T-cell (primary cell): ENCODE measurements around the gene CABLES2. TPM values are rescaled to one million over a fixed set of nuclear protein-coding genes. Genes with fewer than 3 reads are reported as not detected.

Experiments
- ATAC-seq, 4 experiments: fragments of 200-7000 bp in 3 of 4; fragments of 150-1000 bp in 1 of 4; cut with Tn5 transposase; replicated peaks in 1 of 4; 1 replicate in 3 of 4; 2 replicates in 1 of 4; pipeline ENCODE4 v1.10.0; 2021; ENCODE audit warnings: moderate library complexity in 3 of 4, mild to moderate bottlenecking in 2 of 4, moderate number of reproducible peaks in 1 of 4
- CTCF ChIA-PET, 2 donors: fragments of 300-600 bp; sonication (Branson Sonifier 250); formaldehyde crosslinking; loops; one replicate each; lab custom pipeline; 2022; ENCODE audit warnings: antibody characterized with exemption in 2 of 2; lab: Charles Lee
- POLR2A ChIA-PET, 2 donors: fragments of 300-600 bp; sonication (Branson Sonifier 250); formaldehyde crosslinking; loops; one replicate each; lab custom pipeline; 2022; ENCODE audit warnings: antibody characterized with exemption in 2 of 2; lab: Charles Lee
- DNase-seq, 35 experiments: peaks; one replicate each; pipeline versions ENCODE4 v3.0.0 to v3.0.0-alpha.2; 2013 to 2023
- H3K27ac ChIP-seq: one replicate; pipeline ENCODE4 v1.5.1; 2013; ENCODE audit warnings: low read length
- H3K27me3 ChIP-seq, 2 experiments: replicated peaks in 1 of 2; 1 replicate in 1 of 2; 2 replicates in 1 of 2; pipeline versions ENCODE4 v1.6.1 to v1.7.0; 2013; ENCODE audit warnings: low read length in 1 of 2, mixed read lengths in 1 of 2; ENCODE audit not compliant: control insufficient read depth in 2 of 2, insufficient read depth in 2 of 2; ENCODE audit errors: extremely low read depth in 1 of 2
- H3K36me3 ChIP-seq, 2 donors: 1 replicate in 1 of 2; 2 replicates in 1 of 2; pipeline versions ENCODE4 v1.6.1 to v1.7.0; 2013; ENCODE audit warnings: low read length in 1 of 2; ENCODE audit not compliant: control insufficient read depth in 2 of 2, insufficient read depth in 1 of 2; ENCODE audit errors: extremely low read depth in 1 of 2
- H3K4me1 ChIP-seq, 2 experiments: 1 replicate in 1 of 2; 2 replicates in 1 of 2; pipeline versions ENCODE4 v1.6.1 to v1.7.0; 2013; ENCODE audit warnings: low read length in 2 of 2, mixed read lengths in 1 of 2; ENCODE audit not compliant: insufficient read depth in 2 of 2, control insufficient read depth in 1 of 2; ENCODE audit errors: extremely low read depth in 1 of 2
- H3K4me3 ChIP-seq, 2 donors: 1 replicate in 1 of 2; 2 replicates in 1 of 2; pipeline versions ENCODE4 v1.5.1 to v1.7.0; 2013; ENCODE audit warnings: mild to moderate bottlenecking in 2 of 2, low read length in 1 of 2, moderate library complexity in 1 of 2; ENCODE audit not compliant: control insufficient read depth in 1 of 2; ENCODE audit errors: extremely low read depth in 1 of 2
- H3K9me3 ChIP-seq: 2 replicates; pipeline ENCODE4 v1.7.0; 2013
- H3K27ac Mint-ChIP-seq, 2 donors: one replicate each; pipeline ENCODE4 v1.8.0; 2020 to 2021; ENCODE audit warnings: mild to moderate bottlenecking in 2 of 2, mixed read lengths in 2 of 2
- H3K27me3 Mint-ChIP-seq, 2 donors: one replicate each; pipeline ENCODE4 v1.8.0; 2021 to 2022; ENCODE audit warnings: mixed read lengths in 2 of 2
- H3K36me3 Mint-ChIP-seq: one replicate; pipeline ENCODE4 v1.8.0; 2021; ENCODE audit warnings: mixed read lengths
- H3K4me1 Mint-ChIP-seq, 3 donors: one replicate each; pipeline ENCODE4 v1.8.0; 2020 to 2022; ENCODE audit warnings: mixed read lengths in 3 of 3, mild to moderate bottlenecking in 1 of 3
- H3K4me3 Mint-ChIP-seq, 3 donors: one replicate each; pipeline ENCODE4 v1.8.0; 2020 to 2022; ENCODE audit warnings: mild to moderate bottlenecking in 3 of 3, mixed read lengths in 3 of 3, moderate library complexity in 3 of 3
- H3K9me3 Mint-ChIP-seq, 3 donors: one replicate each; pipeline ENCODE4 v1.8.0; 2020 to 2022; ENCODE audit warnings: mixed read lengths in 3 of 3
- WGBS: methylation state at CpG from one replicate; pipeline ENCODE4 v1.1.5; 2013; ENCODE audit warnings: missing lambda C conversion rate; ENCODE audit not compliant: insufficient coverage; 5-methylcytosine and 5-hydroxymethylcytosine counted together
- total RNA-seq, 35 experiments: library from RNA in 6 of 35; stranded (reverse) in 6 of 35; fragments of 120-200 nt in 1 of 35; gene quantifications; one replicate each; pipeline versions ENCODE4 v1.2.1 to v1.2.4 and lab custom pipeline; 2013 to 2026

The CABLES2 gene
- total RNA-seq, 5 donors from 2014 or later (not counting 1 experiment from before 2014, with no cell fraction given) = 4.3 to 6.8 (median 5.6) TPM

DNA sequence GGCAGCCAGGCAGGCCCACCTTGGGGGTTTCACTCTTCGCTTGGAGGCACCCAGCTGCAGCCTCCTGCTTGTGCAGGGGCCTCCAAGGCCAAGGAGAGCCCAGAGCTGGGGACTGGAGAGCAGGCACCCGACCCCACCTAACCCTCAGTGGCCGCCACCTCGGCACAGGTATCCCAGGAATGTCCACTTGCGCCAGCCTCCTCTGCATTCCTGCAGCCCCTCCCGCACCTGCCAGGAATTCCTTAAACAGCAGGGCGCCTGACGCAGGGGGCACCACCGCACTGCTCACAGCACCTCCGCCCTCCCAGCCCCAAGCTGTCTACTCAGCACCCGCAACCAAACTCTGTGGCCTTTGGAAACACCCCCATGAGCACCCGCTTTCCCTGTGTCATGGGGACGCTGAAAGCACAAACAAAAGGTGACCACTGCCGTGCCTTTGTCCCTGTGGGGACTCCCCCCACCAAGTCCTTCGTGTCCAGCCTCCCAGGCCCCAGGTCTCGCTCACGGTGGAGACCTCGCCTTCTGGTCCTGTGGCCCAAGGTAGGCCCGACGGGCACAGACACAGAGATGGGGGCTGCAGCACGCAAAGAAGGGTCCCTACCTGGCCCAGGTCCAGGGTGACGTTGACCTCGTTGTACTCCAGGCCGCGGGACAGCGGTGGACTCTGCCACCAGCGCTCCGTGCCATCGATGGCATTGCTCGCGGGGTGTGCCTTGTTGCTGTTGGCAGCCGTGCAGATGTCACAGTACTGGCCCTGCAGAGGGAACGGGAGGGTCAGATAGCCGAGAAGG lies 45.1 kb downstream of the CABLES2 start:
- H3K4me3 ChIP-seq = no peak overlapping the region
- Mint-ChIP-seq H3K9me3 (no peaks in the 10 kb centered on the region), H3K4me1 (no peaks in the 10 kb centered on the region), H3K27ac (no peak overlapping the region), H3K4me3 (no peak overlapping the region), H3K36me3 (no peaks in the 10 kb centered on the region), H3K27me3 (peaks cover 16 to 27% of the 10 kb centered on the region in 2 donors)
- ATAC-seq (no peak), DNase-seq (no peak)
- ChIA-PET POLR2A (no interaction called here), CTCF (no interaction called here)
- no peaks in the 10 kb centered on the region for H3K36me3 ChIP-seq
- peaks cover 0 to 11% of the 10 kb centered on the region in 2 experiments for H3K4me1 ChIP-seq
- no peaks in the 10 kb centered on the region for H3K9me3 ChIP-seq
- H3K27ac ChIP-seq = no peak overlapping the region
- 89% methylated on average over 33 of the region's 34 CpGs for WGBS
- H3K27me3 ChIP-seq = peaks cover 6 to 80% of the 10 kb centered on the region in 2 experiments

- 80% methylated on average over 23 of the region's 25 CpGs for WGBS
- CTCF ChIA-PET = no interaction called here
- no peak for DNase-seq
These were observed 46.0 kb downstream of the CABLES2 start for GRCh38 chr20:62360854-62361798.

GRCh38 chr20:62359491-62360121 lies 47.5 kb downstream of the CABLES2 start:
- no peak for ATAC-seq
- DNase-seq = no peak
- Mint-ChIP-seq H3K4me3 (no peak overlapping the region), H3K27ac (no peak overlapping the region), H3K9me3 (no peaks in the 10 kb centered on the region), H3K36me3 (no peaks in the 10 kb centered on the region), H3K27me3 (peaks cover 5 to 20% of the 10 kb centered on the region in 2 donors), H3K4me1 (no peaks in the 10 kb centered on the region)
- Histone ChIP-seq H3K27me3 (peaks cover 0 to 81% of the 10 kb centered on the region in 2 experiments), H3K27ac (no peak overlapping the region), H3K36me3 (no peaks in the 10 kb centered on the region), H3K9me3 (no peaks in the 10 kb centered on the region), H3K4me3 (no peak overlapping the region), H3K4me1 (no peaks in the 10 kb centered on the region)
- CTCF ChIA-PET = no interaction called here
- 85% methylated on average over 14 of the region's 25 CpGs for WGBS
- POLR2A ChIA-PET = no interaction called here

More at GRCh38 chr20:62360854-62361798, 46.0 kb downstream of the CABLES2 start:
- H3K27ac ChIP-seq = no peak overlapping the region
- H3K36me3 Mint-ChIP-seq = no peaks in the 10 kb centered on the region
- no peaks in the 10 kb centered on the region for H3K9me3 ChIP-seq
- no peaks in the 10 kb centered on the region for H3K4me1 Mint-ChIP-seq
- no peaks in the 10 kb centered on the region for H3K36me3 ChIP-seq
- peaks cover 6 to 82% of the 10 kb centered on the region in 2 experiments for H3K27me3 ChIP-seq
- no peak overlapping the region for H3K27ac Mint-ChIP-seq
- POLR2A ChIA-PET = no interaction called here
- H3K4me3 ChIP-seq = no peak overlapping the region
- H3K4me3 Mint-ChIP-seq = no peak overlapping the region
- peaks cover 0 to 4% of the 10 kb centered on the region in 2 experiments for H3K4me1 ChIP-seq
- no peaks in the 10 kb centered on the region for H3K9me3 Mint-ChIP-seq
- ATAC-seq = no peak
- H3K27me3 Mint-ChIP-seq = peaks cover 16 to 28% of the 10 kb centered on the region in 2 donors

DNA sequence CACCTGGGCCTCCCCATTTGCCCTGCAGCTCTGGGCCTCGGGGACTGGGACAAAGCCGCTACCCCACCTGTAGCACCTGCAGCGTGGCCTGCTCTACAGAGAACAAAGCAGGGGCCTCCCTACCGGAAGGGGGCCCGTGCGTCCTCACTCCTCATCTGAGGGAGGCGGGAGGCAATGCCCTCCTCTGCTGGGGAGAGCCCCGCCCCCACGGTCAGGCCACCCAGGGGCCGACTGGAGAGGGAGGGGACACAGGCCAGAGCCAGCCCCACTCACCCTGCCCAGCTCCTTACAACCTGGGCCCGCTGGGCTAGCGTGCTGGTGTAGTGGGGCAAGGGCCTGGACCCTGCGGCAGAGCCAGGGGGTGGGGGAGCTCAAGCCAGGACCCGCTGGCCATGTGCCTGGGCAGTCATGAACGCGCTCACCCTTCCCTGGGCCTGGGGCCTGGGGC lies 48.0 kb downstream of the CABLES2 start:
- Histone ChIP-seq H3K9me3 (no peaks in the 10 kb centered on the region), H3K4me1 (no peaks in the 10 kb centered on the region), H3K4me3 (no peak overlapping the region), H3K27me3 (peaks cover 0 to 80% of the 10 kb centered on the region in 2 experiments), H3K36me3 (no peaks in the 10 kb centered on the region), H3K27ac (no peak overlapping the region)
- no peaks in the 10 kb centered on the region for H3K4me1 Mint-ChIP-seq
- no peak overlapping the region for H3K4me3 Mint-ChIP-seq
- H3K9me3 Mint-ChIP-seq = no peaks in the 10 kb centered on the region
- ChIA-PET CTCF (no interaction called here), POLR2A (no interaction called here)
- peaks cover 4 to 17% of the 10 kb centered on the region in 2 donors for H3K27me3 Mint-ChIP-seq
- 84% methylated on average over 8 of the region's 16 CpGs for WGBS
- no peaks in the 10 kb centered on the region for H3K36me3 Mint-ChIP-seq
- H3K27ac Mint-ChIP-seq = no peak overlapping the region
- ATAC-seq = no peak
- DNase-seq = no peak

DNA sequence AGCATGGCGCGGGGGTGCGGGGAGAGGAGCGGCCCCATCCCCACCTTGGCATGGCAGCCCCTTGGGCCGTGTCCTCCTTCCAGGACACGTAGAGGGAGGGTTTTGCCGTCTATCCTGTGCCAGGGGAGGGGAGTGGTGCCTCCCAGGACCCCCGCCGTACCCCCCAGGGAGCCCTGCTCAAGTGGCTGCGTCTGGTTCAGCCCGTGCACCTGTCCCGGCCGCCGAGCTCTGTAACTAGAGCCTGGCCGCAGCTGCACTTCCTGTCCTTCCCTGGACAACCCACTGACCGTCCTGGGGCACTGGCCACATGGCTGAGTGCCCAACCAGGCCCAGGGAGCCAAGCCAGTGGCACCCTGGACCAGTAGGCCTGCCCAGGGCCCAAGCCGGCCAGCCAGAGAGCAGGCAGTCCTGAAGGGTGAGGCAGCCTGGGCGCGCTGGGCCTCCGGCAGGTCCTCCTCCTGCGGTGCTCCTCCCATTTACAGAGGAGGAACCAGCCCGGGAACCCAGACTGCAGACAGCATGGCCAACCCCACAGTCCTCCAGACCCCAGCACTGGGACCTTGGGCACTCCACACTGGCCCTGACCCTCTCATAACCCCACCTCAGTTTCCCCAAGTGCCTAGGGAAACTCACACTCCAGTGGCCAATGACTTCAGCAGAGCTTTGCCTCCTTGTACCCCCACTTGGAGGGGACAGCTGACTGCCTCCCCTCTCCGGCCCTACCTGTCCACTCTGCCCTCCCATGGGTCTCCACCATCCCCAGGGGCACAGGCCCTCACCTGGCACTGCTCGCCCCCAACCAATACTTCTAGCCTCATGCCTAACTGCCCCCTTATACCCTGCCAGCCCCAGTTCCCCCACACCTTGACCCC lies 48.7 kb downstream of the CABLES2 start:
- DNase-seq = no peak
- no peak for ATAC-seq
- CTCF ChIA-PET = no interaction called here

More for the DNA sequence above, 48.7 kb downstream of the CABLES2 start:
- Mint-ChIP-seq H3K36me3 (no peaks in the 10 kb centered on the region), H3K4me3 (no peak overlapping the region), H3K9me3 (no peaks in the 10 kb centered on the region), H3K27me3 (peaks cover 0 to 13% of the 10 kb centered on the region in 2 donors), H3K4me1 (no peaks in the 10 kb centered on the region), H3K27ac (no peak overlapping the region)
- Histone ChIP-seq H3K9me3 (no peaks in the 10 kb centered on the region), H3K27me3 (peaks cover 0 to 76% of the 10 kb centered on the region in 2 experiments), H3K4me3 (no peak overlapping the region), H3K27ac (no peak overlapping the region), H3K36me3 (no peaks in the 10 kb centered on the region), H3K4me1 (no peaks in the 10 kb centered on the region)
- WGBS = 80% methylated on average over 23 of the region's 24 CpGs
- POLR2A ChIA-PET = no interaction called here
